Endodermal cell (in vitro differentiated cells): Measurements from ENCODE around the gene DCAF15. TPM values are rescaled to one million over a fixed set of nuclear protein-coding genes. Genes with fewer than 3 reads are reported as not detected.

ENCODE experiments used
- DNase-seq: peaks from one replicate; pipeline ENCODE4 v3.0.0-alpha.2; 2017
- H3K27ac ChIP-seq: 2 replicates; pipeline ENCODE4 v1.5.1; 2013; ENCODE audit warnings: mild to moderate bottlenecking, low read depth, low read length, moderate library complexity
- H3K27me3 ChIP-seq: 2 replicates; pipeline ENCODE4 v1.6.1; 2013; ENCODE audit warnings: mild to moderate bottlenecking, low read length, moderate library complexity; ENCODE audit not compliant: insufficient read depth, control insufficient read depth, poor library complexity, severe bottlenecking
- H3K36me3 ChIP-seq: 2 replicates; pipeline ENCODE4 v1.7.0; 2013; ENCODE audit warnings: mild to moderate bottlenecking, low read length, moderate library complexity; ENCODE audit not compliant: control insufficient read depth, insufficient read depth
- H3K4me1 ChIP-seq: one replicate; pipeline ENCODE4 v1.7.0; 2013; ENCODE audit warnings: low read length; ENCODE audit not compliant: control insufficient read depth, insufficient read depth
- H3K4me3 ChIP-seq: 2 replicates; pipeline ENCODE4 v1.5.1; 2013; ENCODE audit warnings: mild to moderate bottlenecking, low read length, moderate library complexity
- H3K9ac ChIP-seq: 2 replicates; pipeline ENCODE4 v1.6.1; 2013; ENCODE audit warnings: mild to moderate bottlenecking, low read length, moderate library complexity; ENCODE audit not compliant: poor library complexity, severe bottlenecking; ENCODE audit errors: extremely low read depth
- H3K9me3 ChIP-seq: 2 replicates; pipeline ENCODE4 v1.6.1; 2013; ENCODE audit warnings: mild to moderate bottlenecking, low read length, moderate library complexity; ENCODE audit not compliant: control insufficient read depth
- H3K27ac Mint-ChIP-seq: 2 replicates; pipeline ENCODE4 v1.8.0; 2020; ENCODE audit warnings: mixed read lengths
- H3K27me3 Mint-ChIP-seq: 2 replicates; pipeline ENCODE4 v1.8.0; 2021; ENCODE audit warnings: mild to moderate bottlenecking, mixed read lengths; ENCODE audit not compliant: insufficient read depth
- H3K36me3 Mint-ChIP-seq: 2 replicates; pipeline ENCODE4 v1.8.0; 2020; ENCODE audit warnings: low read depth, mixed read lengths
- H3K4me1 Mint-ChIP-seq: 2 replicates; pipeline ENCODE4 v1.8.0; 2020; ENCODE audit warnings: mixed read lengths
- H3K4me3 Mint-ChIP-seq: 2 replicates; pipeline ENCODE4 v1.8.0; 2020; ENCODE audit warnings: mild to moderate bottlenecking, moderate library complexity, mixed read lengths
- H3K9me3 Mint-ChIP-seq: 2 replicates; pipeline ENCODE4 v1.8.0; 2020; ENCODE audit warnings: mild to moderate bottlenecking, mixed read lengths
- CTCF ChIP-seq: fragments of 200-600 bp; sonication (generic); conservative IDR thresholded peaks from 2 replicates; pipeline ENCODE4 v1.5.0; 2021; ENCODE audit warnings: antibody characterized with exemption, mild to moderate bottlenecking
- WGBS, 2 experiments: methylation state at CpG; one replicate each; pipeline versions ENCODE4 v1.1.5 to v1.1.7; 2013; ENCODE audit warnings: missing lambda C conversion rate in 2 of 2, mixed read lengths in 1 of 2; ENCODE audit not compliant: insufficient coverage in 1 of 2, insufficient read length in 1 of 2; 5-methylcytosine and 5-hydroxymethylcytosine counted together
- total RNA-seq, 2 donors: library from RNA; stranded (reverse); fragmentation: NEBNext Ultra II Directional in 1 of 2; extraction: Animal tissue kit (Norgen Biotek cat#: 25700) in 1 of 2; gene quantifications; 2 replicates in 1 of 2; 3 replicates in 1 of 2; pipeline ENCODE4 v1.2.1, GENCODE V29; 2021

DCAF15 gene
- total RNA-seq, 2 donors from 2014 or later: 62.4 to 72.9 TPM

GRCh38 chr19:13951043-13951442 is 1.3 kb upstream of the DCAF15 start:
- Histone ChIP-seq H3K4me3 (no peak overlapping the region), H3K9ac (no peak overlapping the region), H3K27me3 (no peaks in the 10 kb centered on the region), H3K9me3 (no peaks in the 10 kb centered on the region), H3K4me1 (no peaks in the 10 kb centered on the region), H3K27ac (no peak overlapping the region), H3K36me3 (peaks cover 10% of the 10 kb centered on the region)
- Mint-ChIP-seq H3K4me1 (peaks cover 6% of the 10 kb centered on the region), H3K9me3 (no peaks in the 10 kb centered on the region), H3K36me3 (peaks cover 7% of the 10 kb centered on the region), H3K27me3 (peaks cover 6% of the 10 kb centered on the region), H3K27ac (no peak overlapping the region), H3K4me3 (no peak overlapping the region)
- DNase-seq: no peak
- no peak for TF ChIP-seq CTCF
- 80 to 89% methylated on average over 1 to 2 of the region's 2 CpGs for WGBS, 2 experiments

DNA sequence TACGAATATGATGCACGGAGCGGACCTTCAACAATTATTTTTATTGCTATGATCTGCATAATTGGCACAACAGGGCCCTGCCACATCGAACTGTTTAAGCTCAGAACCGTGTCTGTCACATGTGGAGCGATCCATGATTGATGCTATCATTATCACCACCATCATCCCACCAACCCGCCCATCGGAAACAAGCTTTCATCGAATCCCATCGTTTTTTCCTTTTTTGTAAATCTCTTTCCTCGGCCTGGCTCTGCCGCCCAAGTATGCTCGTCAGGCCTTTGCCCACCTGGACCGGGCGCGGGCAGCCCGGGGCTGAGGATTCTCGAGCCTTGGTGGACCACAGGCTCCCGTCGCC is 533 bp upstream of the DCAF15 start:
- Mint-ChIP-seq H3K27ac (no peak overlapping the region), H3K4me3 (peak overlapping the region; percentile 76), H3K9me3 (no peaks in the 10 kb centered on the region), H3K36me3 (peaks cover 14% of the 10 kb centered on the region), H3K27me3 (peaks cover 6% of the 10 kb centered on the region), H3K4me1 (peaks cover 6% of the 10 kb centered on the region)
- Histone ChIP-seq H3K36me3 (peaks cover 17% of the 10 kb centered on the region), H3K27ac (no peak overlapping the region), H3K27me3 (no peaks in the 10 kb centered on the region), H3K4me1 (no peaks in the 10 kb centered on the region), H3K4me3 (peak overlapping the region; percentile 41), H3K9ac (no peak overlapping the region), H3K9me3 (no peaks in the 10 kb centered on the region)
- no peak for DNase-seq
- TF ChIP-seq CTCF: no peak
- WGBS, 2 experiments: 23 to 26% methylated on average over 17 to 20 of the region's 20 CpGs

GRCh38 chr19:13952931-13953531 is 722 bp downstream of the DCAF15 start:
- peak overlapping the region; percentile 94 for H3K4me3 ChIP-seq
- H3K27ac Mint-ChIP-seq: peak overlapping the region; percentile 70
- DNase-seq: peak; percentile 70

More at GRCh38 chr19:13952931-13953531, 722 bp downstream of the DCAF15 start:
- Histone ChIP-seq H3K27ac (no peak overlapping the region), H3K4me1 (no peaks in the 10 kb centered on the region), H3K9ac (peak overlapping the region; percentile 52), H3K27me3 (no peaks in the 10 kb centered on the region), H3K36me3 (peaks cover 26% of the 10 kb centered on the region), H3K9me3 (no peaks in the 10 kb centered on the region)
- H3K4me1 Mint-ChIP-seq: peaks cover 6% of the 10 kb centered on the region
- no peaks in the 10 kb centered on the region for H3K9me3 Mint-ChIP-seq
- TF ChIP-seq CTCF: no peak
- H3K4me3 Mint-ChIP-seq: peak overlapping the region; percentile 76
- 26 to 27% methylated on average over 9 to 13 of the region's 13 CpGs for WGBS, 2 experiments
- peaks cover 6% of the 10 kb centered on the region for H3K27me3 Mint-ChIP-seq
- H3K36me3 Mint-ChIP-seq: peaks cover 17% of the 10 kb centered on the region
